HFF-Myc (cell line): ENCODE measurements around the gene RFTN1.

Experiments
- DNase-seq: peaks from one replicate; pipeline ENCODE4 v3.0.0-alpha.2; 2011; ENCODE audit warnings: low read depth; ENCODE audit errors: extremely low read depth
- H3K4me3 ChIP-seq: replicated peaks from 2 replicates; pipeline ENCODE4 v1.5.1; 2011; ENCODE audit warnings: low read depth, mild to moderate bottlenecking, control low read depth, low read length
- TF ChIP-seq, protein P1 (sequence below): IDR thresholded peaks from 2 replicates; pipeline ENCODE4 v1.5.1; 2012; ENCODE audit warnings: mild to moderate bottlenecking, low read depth, low read length, control low read depth; ENCODE audit errors: missing control alignments

Gene RFTN1

DNA sequence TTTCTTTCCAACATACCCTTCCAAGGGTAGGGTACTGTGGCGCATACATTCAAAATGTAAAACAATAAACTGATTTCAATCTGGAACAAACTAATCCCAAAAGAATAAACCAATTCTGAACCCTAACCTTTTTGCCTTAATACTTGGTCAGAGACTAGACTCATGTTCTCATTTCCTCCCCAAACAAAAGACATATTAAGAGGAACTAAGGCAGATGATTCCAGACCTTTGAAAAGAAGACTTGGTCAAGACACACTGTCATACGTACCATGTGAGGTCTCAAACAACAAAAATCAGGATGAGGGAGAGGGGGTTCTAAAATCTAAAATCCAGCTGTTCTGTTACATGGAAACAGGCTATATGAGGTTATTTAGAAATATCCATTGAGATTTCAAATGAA is 102.1 kb downstream of the RFTN1 start:
- TF ChIP-seq, protein P1, sequence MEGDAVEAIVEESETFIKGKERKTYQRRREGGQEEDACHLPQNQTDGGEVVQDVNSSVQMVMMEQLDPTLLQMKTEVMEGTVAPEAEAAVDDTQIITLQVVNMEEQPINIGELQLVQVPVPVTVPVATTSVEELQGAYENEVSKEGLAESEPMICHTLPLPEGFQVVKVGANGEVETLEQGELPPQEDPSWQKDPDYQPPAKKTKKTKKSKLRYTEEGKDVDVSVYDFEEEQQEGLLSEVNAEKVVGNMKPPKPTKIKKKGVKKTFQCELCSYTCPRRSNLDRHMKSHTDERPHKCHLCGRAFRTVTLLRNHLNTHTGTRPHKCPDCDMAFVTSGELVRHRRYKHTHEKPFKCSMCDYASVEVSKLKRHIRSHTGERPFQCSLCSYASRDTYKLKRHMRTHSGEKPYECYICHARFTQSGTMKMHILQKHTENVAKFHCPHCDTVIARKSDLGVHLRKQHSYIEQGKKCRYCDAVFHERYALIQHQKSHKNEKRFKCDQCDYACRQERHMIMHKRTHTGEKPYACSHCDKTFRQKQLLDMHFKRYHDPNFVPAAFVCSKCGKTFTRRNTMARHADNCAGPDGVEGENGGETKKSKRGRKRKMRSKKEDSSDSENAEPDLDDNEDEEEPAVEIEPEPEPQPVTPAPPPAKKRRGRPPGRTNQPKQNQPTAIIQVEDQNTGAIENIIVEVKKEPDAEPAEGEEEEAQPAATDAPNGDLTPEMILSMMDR: no peak
- H3K4me3 ChIP-seq: no peak overlapping the region
- no peak for DNase-seq

DNA sequence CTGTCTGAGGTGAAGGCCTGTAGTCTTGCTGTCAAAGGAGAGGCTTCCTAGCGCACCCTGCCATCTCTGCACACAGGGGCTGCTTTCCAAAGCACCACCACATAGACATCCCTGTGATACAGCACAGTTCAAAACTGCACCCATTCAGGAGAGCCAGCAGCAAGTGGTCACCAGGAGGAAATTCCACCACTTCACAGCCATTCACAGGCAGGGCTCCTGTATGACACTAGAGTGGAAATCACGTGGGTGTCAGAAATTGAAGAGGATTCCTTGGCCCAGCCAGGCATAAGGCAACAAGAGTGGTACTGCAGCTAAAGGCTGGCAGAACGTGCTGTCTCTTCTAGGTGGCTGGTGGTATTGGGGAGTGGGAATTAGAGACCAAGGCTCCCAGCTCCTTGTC is 102.8 kb downstream of the RFTN1 start:
- TF ChIP-seq, protein P1: no peak
- no peak for DNase-seq
- H3K4me3 ChIP-seq: no peak overlapping the region

DNA sequence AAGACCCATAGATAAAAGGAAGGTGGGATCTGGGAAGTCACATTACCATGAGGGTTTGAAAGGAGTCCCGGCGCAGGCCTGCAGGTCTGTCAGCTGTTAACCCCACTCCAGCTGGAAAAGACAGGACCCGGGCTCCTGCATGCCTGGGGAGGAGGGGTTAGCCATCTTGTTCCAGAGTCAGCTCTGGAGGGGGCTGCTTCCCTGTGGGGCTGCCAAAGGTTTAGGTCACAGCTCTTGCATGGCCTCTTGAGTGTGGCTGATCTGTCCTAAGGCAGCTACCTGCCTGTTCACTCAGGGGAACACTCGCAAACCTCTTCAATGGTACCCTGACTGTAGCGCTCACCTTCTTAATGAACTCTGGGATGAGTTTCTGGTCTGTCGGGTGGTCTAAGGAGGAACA is 104.5 kb downstream of the RFTN1 start:
- no peak overlapping the region for H3K4me3 ChIP-seq
- TF ChIP-seq, protein P1: no peak
- no peak for DNase-seq

DNA sequence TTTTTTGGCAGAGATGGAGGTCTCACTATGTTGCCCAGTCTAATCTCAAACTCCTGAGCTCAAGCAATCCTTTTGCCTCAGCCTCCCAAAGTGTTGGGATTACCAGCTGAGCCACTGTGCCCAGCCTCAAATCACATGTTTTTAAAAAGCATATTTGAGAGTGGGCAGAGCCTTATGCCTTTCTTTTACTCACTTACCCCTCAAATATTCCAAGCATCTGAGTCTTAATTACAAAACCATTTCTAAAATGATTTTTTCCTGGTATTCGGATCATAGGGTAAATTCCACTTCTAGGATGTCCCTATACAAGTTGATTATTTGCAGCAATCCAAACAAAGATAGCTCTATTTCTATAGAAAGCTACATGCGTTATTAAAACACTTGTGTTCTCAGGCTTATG is 106.1 kb downstream of the RFTN1 start:
- TF ChIP-seq, protein P1: no peak
- H3K4me3 ChIP-seq: no peak overlapping the region
- no peak for DNase-seq

DNA sequence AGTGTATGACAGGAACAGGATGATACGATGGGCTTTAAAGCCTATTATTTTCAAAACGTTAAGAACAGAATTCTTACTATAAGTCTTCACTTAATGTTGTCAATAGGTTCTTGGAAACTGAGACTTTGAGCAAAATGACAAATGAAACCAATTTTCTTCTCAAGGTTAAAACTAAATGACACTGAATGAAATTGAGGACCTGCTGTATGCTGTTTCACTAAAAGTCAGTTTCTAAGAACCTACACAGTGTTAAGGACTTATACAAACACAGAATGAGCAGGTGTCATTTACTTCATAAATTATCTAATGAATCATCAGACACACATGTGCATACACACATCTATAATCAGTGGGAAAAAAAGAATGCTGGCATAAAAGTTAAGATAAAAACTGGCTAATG is 106.9 kb downstream of the RFTN1 start:
- no peak for DNase-seq
- TF ChIP-seq, protein P1: no peak

DNA sequence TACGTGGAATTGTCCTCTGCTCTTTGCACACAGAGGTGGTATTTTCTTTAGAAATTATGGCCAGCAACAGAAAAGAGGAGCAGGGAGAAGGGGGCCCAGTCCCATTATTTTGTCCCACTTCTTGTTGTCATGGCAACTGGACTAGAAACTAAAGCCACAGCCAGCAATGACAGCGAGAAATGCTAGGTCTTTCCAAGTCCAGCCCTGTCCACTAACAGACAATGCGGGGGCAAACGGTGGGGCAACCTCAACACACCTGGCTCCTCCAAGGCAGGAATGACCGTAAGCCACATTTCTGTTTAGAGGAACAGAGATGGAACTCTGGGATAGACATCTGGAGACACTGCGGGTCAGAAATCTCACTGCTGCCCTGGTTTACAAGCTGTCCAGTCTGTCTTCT is 107.3 kb downstream of the RFTN1 start:
- H3K4me3 ChIP-seq: no peak overlapping the region
- DNase-seq: no peak
- TF ChIP-seq, protein P1: no peak

More for the DNA sequence above, 106.9 kb downstream of the RFTN1 start:
- H3K4me3 ChIP-seq: no peak overlapping the region

DNA sequence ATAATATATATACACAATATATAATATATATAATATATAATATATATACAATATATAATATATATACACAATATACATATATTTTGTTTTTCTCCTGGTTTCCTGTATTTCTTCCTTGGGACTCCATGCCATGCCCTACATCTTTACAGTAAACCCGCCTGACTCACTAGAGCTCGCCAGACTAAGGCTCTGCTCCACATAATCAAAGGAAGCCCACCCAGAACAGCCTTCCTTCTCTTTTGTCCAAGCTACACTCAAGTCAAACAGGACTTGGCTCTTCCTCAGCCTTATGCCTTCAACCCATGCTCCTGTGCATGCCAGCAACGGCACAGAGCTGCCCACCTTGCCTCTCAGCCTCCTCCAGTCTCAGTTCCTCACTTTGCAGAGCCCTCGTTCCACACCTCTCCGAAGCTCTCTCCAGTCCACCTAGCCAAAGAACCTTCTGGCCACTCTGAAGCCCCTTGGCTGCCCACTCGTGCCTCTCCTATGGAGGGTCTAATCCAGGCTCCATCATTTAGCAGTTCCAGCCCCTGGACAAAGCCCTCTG is 109.1 kb downstream of the RFTN1 start:
- H3K4me3 ChIP-seq: no peak overlapping the region
- TF ChIP-seq, protein P1: no peak
- no peak for DNase-seq
